Transverse colon (tissue), 4 donors: ENCODE measurements around the gene RNF183. TPM values are rescaled to one million over a fixed set of nuclear protein-coding genes. Genes with fewer than 3 reads are reported as not detected.
A peak's percentile ranks its signal among the peaks of the same experiment; 100 is the strongest.

Experiments used
- DNase-seq: peaks from one replicate; pipeline ENCODE4 v3.0.0-alpha.2; 2019
- H3K27ac ChIP-seq, 4 donors: fragments of 200-600 bp; sonication (generic); 2 replicates each; pipeline ENCODE4 v1.5.1; 2016 to 2018; ENCODE audit warnings: inconsistent platforms in 4 of 4
- H3K27me3 ChIP-seq: fragments of 200-600 bp; sonication (generic); 2 replicates; pipeline ENCODE4 v1.5.1; 2017; ENCODE audit warnings: inconsistent platforms
- H3K36me3 ChIP-seq, 4 donors: fragments of 200-600 bp; sonication (generic); 2 replicates each; pipeline ENCODE4 v1.5.1; 2017 to 2019; ENCODE audit warnings: inconsistent platforms in 4 of 4
- H3K4me1 ChIP-seq, 4 donors: fragments of 200-600 bp; sonication (generic); 2 replicates each; pipeline ENCODE4 v1.5.1; 2017 to 2020; ENCODE audit warnings: inconsistent platforms in 4 of 4
- H3K4me3 ChIP-seq, 4 donors: fragments of 200-600 bp; sonication (generic); 1 replicate in 1 of 4; 2 replicates in 3 of 4; pipeline versions ENCODE4 v1.5.1 to v1.6.1; 2017 to 2019; ENCODE audit warnings: inconsistent platforms in 4 of 4
- H3K9me3 ChIP-seq, 2 donors: fragments of 200-600 bp; sonication (generic); 2 replicates each; pipeline ENCODE4 v1.5.1; 2017 to 2019; ENCODE audit warnings: inconsistent platforms in 2 of 2
- EP300 ChIP-seq: sonication (generic); formaldehyde crosslinking; IDR thresholded peaks from one replicate; pipeline ENCODE4 v1.6.1; 2017; ENCODE audit warnings: antibody characterized with exemption, low read depth
- POLR2A ChIP-seq: fragments of 450-650 bp; IDR thresholded peaks from one replicate; pipeline ENCODE4 v1.6.1; 2016; ENCODE audit warnings: antibody characterized with exemption, mild to moderate bottlenecking, moderate library complexity
- POLR2AphosphoS5 ChIP-seq, 3 donors: sonication (generic); formaldehyde crosslinking; IDR thresholded peaks; one replicate each; pipeline ENCODE4 v1.6.1; 2016; ENCODE audit warnings: antibody characterized with exemption in 3 of 3
- WGBS, 2 donors: methylation state at CpG; one replicate each; pipeline ENCODE4 v1.1.5; 2018; ENCODE audit warnings: low coverage in 1 of 2; 5-methylcytosine and 5-hydroxymethylcytosine counted together
- in situ Hi-C, 4 donors: fragments of 200-750 bp; cut with MboI; loops; one replicate each; pipeline versions ENCODE4 v1.15.0 to v1.15.1; 2017; ENCODE audit warnings: low sequenced_read_pairs in 3 of 4, low pct_ligation_motif_present in 1 of 4, low pct_unique_long_range_greater_than_20kb in 1 of 4
- intact Hi-C: fragments of 100-400 bp; cut with DNase I; formaldehyde crosslinking; loops from one replicate; pipeline ENCODE4 v1.15.1; 2023; ENCODE audit warnings: low total_unique reads
- total RNA-seq, 4 donors: library from RNA; depleted of rRNA; stranded (reverse); fragments of >200 nt; gene quantifications; one replicate each; pipeline ENCODE4 v1.1.0, GENCODE V29; 2016
- TF ChIP-seq, protein P1 (sequence below), 5 experiments: fragments of 200-600 bp in 3 of 5; fragments of 450-650 bp in 2 of 5; sonication (generic) in 3 of 5; IDR thresholded peaks; 1 replicate in 2 of 5; 2 replicates in 3 of 5; pipeline ENCODE4 v1.5.1; 2016 to 2017; ENCODE audit warnings: antibody characterized with exemption in 5 of 5, inconsistent platforms in 3 of 5, mild to moderate bottlenecking in 2 of 5, moderate library complexity in 1 of 5

RNF183 gene
- total RNA-seq, 4 donors from 2014 or later = 0.14 to 0.95 TPM; not detected in 2

- no peaks in the 10 kb centered on the region for H3K9me3 ChIP-seq
- intact Hi-C loops = no loop called here
- no peaks in the 10 kb centered on the region for H3K27me3 ChIP-seq
- no peak overlapping the region for H3K27ac ChIP-seq
- DNase-seq = no peak
- 43 to 64% methylated on average over 1 to 2 of the region's 2 CpGs for WGBS, 2 donors
- H3K4me3 ChIP-seq = no peak overlapping the region
- no peaks in the 10 kb centered on the region for H3K36me3 ChIP-seq
- in situ Hi-C loops = loop anchor here in 3 of 4 donors (10.0 to 25.0 kb wide), 2 partner anchors 87 to 345 kb away; partner anchors contain the start of gene ALAD (in 1 of the 3)
- no peaks in the 10 kb centered on the region for H3K4me1 ChIP-seq
- TF ChIP-seq, protein P1, sequence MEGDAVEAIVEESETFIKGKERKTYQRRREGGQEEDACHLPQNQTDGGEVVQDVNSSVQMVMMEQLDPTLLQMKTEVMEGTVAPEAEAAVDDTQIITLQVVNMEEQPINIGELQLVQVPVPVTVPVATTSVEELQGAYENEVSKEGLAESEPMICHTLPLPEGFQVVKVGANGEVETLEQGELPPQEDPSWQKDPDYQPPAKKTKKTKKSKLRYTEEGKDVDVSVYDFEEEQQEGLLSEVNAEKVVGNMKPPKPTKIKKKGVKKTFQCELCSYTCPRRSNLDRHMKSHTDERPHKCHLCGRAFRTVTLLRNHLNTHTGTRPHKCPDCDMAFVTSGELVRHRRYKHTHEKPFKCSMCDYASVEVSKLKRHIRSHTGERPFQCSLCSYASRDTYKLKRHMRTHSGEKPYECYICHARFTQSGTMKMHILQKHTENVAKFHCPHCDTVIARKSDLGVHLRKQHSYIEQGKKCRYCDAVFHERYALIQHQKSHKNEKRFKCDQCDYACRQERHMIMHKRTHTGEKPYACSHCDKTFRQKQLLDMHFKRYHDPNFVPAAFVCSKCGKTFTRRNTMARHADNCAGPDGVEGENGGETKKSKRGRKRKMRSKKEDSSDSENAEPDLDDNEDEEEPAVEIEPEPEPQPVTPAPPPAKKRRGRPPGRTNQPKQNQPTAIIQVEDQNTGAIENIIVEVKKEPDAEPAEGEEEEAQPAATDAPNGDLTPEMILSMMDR (IDR thresholded peaks at IDR 0.05) = peak in 1 of 5 experiments; percentile 6
- TF ChIP-seq EP300 = no peak
- TF ChIP-seq POLR2AphosphoS5 (IDR thresholded peaks at IDR 0.05) = no peak
- TF ChIP-seq POLR2A = no peak
These were observed 14.6 kb upstream of the RNF183 start for GRCh38 chr9:113317777-113318176.

- in situ Hi-C loops = loop anchor here in 3 of 4 donors (10.0 to 25.0 kb wide), 2 partner anchors 89 to 346 kb away; partner anchors contain the start of gene ALAD (in 1 of the 3)
These were observed 12.9 kb upstream of the RNF183 start for GRCh38 chr9:113316030-113316429.

DNA sequence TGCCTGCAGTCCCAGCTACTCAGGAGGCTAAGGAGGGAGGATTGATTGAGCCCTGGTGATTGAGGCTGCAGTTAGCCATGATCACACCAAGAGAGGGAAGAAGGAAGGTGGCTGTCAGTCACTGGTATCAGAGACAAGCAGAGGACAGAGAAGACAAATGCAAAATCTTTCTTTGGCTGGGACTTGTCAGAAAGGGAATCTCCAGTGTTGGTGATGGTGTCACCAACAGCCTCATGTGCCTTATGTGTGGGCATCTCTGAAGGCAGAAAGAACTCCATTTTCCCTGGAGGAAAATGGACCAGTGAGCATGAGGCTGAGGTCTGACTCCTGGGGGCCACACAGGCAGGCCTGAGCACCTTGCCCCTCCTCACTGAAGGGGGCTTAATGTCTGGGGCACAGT lies 12.1 kb upstream of the RNF183 start:
- intact Hi-C loops = no loop called here
- Histone ChIP-seq H3K4me1 (no peaks in the 10 kb centered on the region), H3K4me3 (no peak overlapping the region), H3K27ac (no peak overlapping the region), H3K27me3 (no peaks in the 10 kb centered on the region), H3K36me3 (no peaks in the 10 kb centered on the region), H3K9me3 (no peaks in the 10 kb centered on the region)
- in situ Hi-C loops = loop anchor here in 3 of 4 donors (10.0 to 25.0 kb wide), 2 partner anchors 90 to 347 kb away; partner anchors contain the start of gene ALAD (in 1 of the 3)
- DNase-seq = no peak
- TF ChIP-seq POLR2A (no peak), EP300 (no peak)

More at GRCh38 chr9:113316030-113316429, 12.9 kb upstream of the RNF183 start:
- no peak overlapping the region for H3K27ac ChIP-seq
- H3K27me3 ChIP-seq = no peaks in the 10 kb centered on the region
- intact Hi-C loops = no loop called here
- DNase-seq = no peak
- no peak overlapping the region for H3K4me3 ChIP-seq
- H3K36me3 ChIP-seq = no peaks in the 10 kb centered on the region
- H3K4me1 ChIP-seq = no peaks in the 10 kb centered on the region
- WGBS, 2 donors = 85 to 91% methylated on average over 3 to 4 of the region's 4 CpGs
- no peaks in the 10 kb centered on the region for H3K9me3 ChIP-seq
- TF ChIP-seq EP300 (no peak), POLR2A (no peak), POLR2AphosphoS5 (IDR thresholded peaks at IDR 0.05) (no peak)
- TF ChIP-seq, protein P1 (IDR thresholded peaks at IDR 0.05) = no peak

GRCh38 chr9:113313261-113313660 lies 10.1 kb upstream of the RNF183 start:
- 78 to 84% methylated on average over 4 to 5 of the region's 5 CpGs for WGBS, 2 donors
- Histone ChIP-seq H3K27me3 (no peaks in the 10 kb centered on the region), H3K9me3 (no peaks in the 10 kb centered on the region), H3K4me3 (no peak overlapping the region), H3K27ac (no peak overlapping the region), H3K36me3 (no peaks in the 10 kb centered on the region), H3K4me1 (no peaks in the 10 kb centered on the region)
- intact Hi-C loops (no loop called here), in situ Hi-C loops (loop anchor here in 3 of 4 donors (10.0 to 25.0 kb wide), 2 partner anchors 92 to 349 kb away; partner anchors contain the start of gene ALAD (in 1 of the 3))
- TF ChIP-seq POLR2A = no peak
- TF ChIP-seq, protein P1 (IDR thresholded peaks at IDR 0.05) = no peak
- no peak for TF ChIP-seq EP300
- no peak for TF ChIP-seq POLR2AphosphoS5 (IDR thresholded peaks at IDR 0.05)
- DNase-seq = no peak

- WGBS, 2 donors = 77 to 80% methylated on average over 3 of the region's 3 CpGs
- Histone ChIP-seq H3K27ac (no peak overlapping the region), H3K4me1 (no peaks in the 10 kb centered on the region), H3K36me3 (no peaks in the 10 kb centered on the region), H3K27me3 (no peaks in the 10 kb centered on the region), H3K9me3 (no peaks in the 10 kb centered on the region), H3K4me3 (no peak overlapping the region)
- in situ Hi-C loops = loop anchor here in 3 of 4 donors (10.0 to 25.0 kb wide), 2 partner anchors 93 to 350 kb away; partner anchors contain the start of gene ALAD (in 1 of the 3)
- no peak for TF ChIP-seq EP300
- no peak for TF ChIP-seq POLR2A
- TF ChIP-seq, protein P1 (IDR thresholded peaks at IDR 0.05) = no peak
- TF ChIP-seq POLR2AphosphoS5 (IDR thresholded peaks at IDR 0.05) = no peak
- no peak for DNase-seq
- intact Hi-C loops = no loop called here
These were observed 8.8 kb upstream of the RNF183 start for GRCh38 chr9:113311961-113312360.
